ENCODE results near the gene TRIM54.

DNA sequence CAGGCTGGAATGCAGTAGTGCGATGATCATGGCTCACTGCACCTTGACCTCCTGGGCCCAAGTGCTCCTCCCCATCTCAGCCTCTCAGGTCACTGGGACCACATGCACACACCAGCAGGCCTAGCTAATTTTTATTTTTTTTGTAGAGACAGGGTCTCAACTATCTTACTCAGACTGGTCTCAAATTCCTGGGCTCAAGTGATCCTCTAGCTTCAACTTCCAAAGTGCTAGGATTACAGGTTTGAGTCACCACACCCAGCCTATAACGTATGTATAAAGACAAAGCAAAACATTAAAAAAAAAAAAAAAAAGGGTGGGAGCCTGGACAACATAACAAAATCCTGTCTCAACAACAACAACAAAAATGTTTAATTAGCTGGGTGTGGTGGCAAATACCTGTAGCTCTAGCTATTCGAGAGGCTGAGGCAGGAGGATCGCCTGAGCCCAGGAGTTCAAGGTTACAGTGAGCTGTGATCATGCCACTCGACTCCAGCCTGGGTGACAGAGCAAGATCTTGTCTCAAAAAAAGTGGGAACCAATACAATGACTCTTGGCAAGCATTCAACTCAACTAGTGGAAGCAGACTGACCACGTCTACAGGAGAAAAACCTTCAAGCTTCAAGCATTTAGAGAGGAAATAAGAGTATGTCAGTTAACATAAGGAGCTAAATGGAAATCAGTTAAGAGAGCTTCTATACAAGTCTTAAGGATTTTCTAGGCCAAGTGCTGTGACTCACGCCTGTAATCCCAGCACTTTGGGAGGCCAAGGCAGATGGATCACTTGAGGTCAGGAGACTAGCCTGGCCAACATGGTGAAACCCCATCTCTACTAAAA lies 71.8 kb downstream of the TRIM54 start:
- TF ChIP-seq, protein P1, sequence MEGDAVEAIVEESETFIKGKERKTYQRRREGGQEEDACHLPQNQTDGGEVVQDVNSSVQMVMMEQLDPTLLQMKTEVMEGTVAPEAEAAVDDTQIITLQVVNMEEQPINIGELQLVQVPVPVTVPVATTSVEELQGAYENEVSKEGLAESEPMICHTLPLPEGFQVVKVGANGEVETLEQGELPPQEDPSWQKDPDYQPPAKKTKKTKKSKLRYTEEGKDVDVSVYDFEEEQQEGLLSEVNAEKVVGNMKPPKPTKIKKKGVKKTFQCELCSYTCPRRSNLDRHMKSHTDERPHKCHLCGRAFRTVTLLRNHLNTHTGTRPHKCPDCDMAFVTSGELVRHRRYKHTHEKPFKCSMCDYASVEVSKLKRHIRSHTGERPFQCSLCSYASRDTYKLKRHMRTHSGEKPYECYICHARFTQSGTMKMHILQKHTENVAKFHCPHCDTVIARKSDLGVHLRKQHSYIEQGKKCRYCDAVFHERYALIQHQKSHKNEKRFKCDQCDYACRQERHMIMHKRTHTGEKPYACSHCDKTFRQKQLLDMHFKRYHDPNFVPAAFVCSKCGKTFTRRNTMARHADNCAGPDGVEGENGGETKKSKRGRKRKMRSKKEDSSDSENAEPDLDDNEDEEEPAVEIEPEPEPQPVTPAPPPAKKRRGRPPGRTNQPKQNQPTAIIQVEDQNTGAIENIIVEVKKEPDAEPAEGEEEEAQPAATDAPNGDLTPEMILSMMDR (IDR thresholded peaks at IDR 0.05), result no peak
- TF ChIP-seq POLR2A (IDR thresholded peaks at IDR 0.05) (no peak), POLR2AphosphoS5 (IDR thresholded peaks at IDR 0.05) (no peak)

Data from upper lobe of left lung (tissue), 4 donors.